ENCODE measurements around the gene GRB10.

The GRB10 gene

GRCh38 chr7:50667338-50667737 lies 115.4 kb downstream of the GRB10 start:
- no peak for DNase-seq

DNA sequence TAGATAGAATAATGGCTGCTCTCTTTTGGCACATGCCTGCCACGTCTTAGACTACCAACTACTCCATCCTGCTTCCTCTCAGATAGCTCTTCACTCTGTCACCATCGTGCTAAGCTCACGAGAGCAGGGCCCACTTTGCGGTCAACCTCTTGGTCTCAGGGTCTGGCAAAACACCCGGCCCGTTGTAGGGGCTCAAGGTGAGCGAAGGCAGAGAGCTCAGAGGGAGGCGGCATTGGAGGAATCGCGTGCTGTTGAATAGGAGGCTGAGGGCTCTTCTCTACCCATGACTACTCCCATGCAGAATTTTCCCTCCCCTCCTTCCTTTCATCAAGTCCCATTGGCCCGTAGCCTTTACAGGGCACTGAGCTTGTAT lies 116.6 kb downstream of the GRB10 start:
- DNase-seq = no peak

DNA sequence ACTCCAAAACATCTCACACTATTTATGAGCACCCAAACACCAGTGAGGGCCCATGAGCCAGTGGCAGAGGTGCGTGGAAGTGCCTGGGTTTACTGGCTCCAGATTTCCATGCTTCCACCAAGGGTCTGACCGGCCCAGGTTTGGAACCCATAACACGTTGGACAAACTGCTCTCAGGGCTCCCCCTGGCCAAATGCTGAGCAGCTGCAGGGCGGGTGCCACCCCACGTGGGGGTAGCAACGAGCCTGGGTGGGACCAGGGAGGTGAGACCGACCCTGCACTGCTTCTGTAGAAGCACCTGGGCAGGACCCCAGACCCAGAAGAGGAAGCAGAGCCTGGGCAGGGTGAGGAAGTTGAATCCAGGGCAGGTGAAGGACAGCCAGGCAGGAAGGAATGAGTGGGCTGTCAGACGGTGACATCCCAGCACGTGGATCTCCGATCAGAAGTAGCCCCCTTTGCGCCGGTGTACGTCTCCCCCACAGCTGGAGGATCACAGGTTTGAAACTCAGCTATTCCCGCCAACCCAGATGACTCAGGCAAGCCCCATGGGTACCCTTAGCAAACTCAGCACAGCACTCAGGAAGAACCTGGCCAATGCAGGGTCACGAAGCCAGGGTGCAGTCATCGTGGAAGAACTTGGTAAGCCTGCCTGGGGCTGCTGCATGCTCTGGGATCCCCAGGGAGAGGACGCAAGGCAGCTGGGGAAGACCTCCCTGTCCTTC lies 117.1 kb downstream of the GRB10 start:
- no peak for DNase-seq

- no peak for DNase-seq
Observed at GRCh38 chr7:50664937-50665336, 117.8 kb downstream of the GRB10 start.

- DNase-seq = no peak
Observed at GRCh38 chr7:50664461-50664922, 118.2 kb downstream of the GRB10 start.

DNA sequence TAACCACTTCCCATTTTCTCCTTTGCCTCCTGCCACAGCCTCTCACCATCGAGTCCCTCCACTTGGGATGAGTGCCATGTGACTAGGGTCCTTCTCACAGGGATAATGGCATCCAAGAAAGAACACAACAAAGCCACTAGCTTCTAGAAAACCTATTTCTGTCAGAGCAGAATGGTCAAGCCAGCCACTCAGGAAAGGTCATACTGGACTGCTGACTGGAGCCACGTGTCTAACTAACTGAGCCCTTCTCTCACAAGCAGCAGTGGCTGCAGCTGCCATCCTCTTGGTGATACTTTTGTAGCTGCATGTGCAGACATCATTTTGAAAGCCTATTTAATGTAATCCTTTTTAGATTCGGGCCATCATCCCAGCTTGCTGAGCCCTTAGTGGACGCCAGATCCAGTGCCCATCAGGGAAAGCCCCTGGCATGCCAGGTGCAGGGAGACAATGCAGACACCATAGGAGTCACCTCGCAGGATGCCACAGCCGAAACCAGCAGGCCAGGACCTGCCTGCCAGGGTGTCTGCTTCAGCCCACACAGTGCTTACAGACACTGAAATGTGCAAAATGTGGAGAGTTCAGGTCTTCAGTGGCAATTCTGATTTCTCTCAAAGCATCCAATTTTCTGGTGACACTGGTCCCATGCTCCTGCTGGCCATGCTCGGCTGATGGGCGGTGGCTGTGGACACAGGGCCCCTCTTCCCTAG lies 119.1 kb downstream of the GRB10 start:
- DNase-seq = no peak

DNA sequence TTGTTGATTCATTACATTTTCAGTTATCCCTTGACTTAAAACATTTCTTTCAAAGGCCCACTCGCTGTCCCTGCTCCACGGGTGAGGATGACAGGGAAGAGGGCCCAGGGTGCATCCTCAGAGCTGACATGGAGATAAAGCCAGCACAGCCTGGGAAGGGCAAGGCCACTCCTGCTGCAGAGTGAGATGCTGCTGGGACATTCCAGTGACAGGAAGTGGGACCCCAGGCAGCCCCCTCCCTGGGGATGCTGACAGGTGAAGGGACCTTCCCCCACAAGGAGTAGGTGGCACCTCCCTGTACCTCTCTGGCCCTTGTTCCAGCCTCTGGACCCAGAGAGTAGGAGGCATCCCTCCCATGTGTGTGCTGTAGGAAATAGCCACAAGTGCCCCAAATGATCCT lies 119.7 kb downstream of the GRB10 start:
- no peak for DNase-seq

DNA sequence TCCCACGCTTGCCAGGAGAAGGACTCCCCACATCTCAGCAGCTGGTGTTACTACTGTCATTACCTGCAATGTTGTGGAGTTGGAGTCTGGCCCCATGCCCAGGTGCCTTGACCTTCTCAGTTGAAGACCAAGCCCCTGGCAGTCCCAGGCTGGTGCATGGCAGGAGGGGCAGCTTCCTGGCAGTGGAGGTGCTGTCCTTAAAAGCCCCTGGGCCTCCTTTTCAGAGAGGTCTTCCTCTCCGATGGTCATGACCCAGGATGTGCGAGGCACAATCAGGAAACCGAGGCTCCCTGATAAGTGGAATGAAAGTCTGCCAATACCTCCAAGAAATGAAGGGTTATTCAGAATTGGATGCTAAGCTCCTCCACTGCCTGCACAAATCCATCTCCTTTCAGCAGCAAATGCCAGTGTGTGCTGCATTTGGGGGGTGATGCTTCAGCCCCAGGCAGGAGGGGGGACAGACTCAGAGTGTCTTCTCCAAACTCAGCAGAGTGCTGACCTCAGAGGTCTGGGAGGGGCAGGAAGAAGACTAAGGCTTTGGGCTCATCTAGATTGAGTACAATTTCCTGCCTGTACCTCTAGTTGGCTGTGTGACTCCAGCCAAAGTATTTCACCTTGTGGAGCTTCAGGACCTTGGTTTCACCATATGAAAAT lies 120.5 kb downstream of the GRB10 start:
- no peak for DNase-seq

DNA sequence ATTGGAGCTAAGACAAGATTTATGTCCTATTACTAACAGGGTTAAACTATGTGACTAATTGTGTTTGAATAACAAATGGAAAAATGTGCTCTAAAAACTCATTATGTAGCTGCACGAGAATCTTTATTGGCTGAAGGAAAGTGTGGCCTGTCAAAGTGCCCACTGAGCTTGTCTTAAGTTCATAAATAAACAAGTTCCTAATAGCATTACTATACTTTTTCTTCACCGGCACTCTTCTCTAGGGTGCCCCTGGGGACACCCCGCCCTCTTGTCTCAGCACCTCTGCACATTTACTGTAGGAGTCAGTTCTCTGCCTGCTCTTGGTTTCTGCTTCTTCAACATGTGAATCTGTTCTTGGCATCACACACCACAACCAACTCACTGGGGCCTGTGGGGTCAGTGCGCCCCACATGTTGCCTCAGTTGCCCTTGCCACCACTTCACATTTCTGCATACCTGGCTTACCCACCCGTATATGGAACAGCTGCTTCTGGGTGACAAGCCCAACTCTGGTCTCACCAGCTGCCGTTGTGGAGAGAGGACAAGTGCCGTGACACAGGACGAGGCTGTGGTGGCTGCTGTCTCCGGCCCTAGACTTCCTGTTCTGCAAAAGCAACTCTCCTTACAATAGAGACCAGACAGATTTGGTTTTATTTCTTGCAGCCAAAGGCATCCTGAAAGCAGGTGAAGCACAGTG lies 121.2 kb downstream of the GRB10 start:
- peak in 1 of 2 donors; percentile 23 for DNase-seq

DNA sequence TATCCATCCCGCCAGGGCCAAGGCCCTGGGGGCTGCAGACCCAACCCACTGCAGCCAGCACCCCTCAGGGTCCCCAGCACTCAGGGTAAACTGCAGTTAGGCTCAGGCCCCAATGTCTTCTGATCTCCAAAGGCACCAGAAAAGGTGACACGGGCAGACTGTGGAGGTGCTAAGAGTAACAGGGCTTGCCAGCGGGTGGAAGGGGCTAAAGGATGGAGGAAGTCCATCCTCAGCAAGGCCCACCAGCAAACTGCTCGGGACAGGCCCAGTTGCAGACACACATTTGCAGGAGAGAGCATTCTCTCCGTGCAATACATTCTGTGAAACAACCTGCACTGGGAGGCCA lies 121.9 kb downstream of the GRB10 start:
- no peak for DNase-seq

DNA sequence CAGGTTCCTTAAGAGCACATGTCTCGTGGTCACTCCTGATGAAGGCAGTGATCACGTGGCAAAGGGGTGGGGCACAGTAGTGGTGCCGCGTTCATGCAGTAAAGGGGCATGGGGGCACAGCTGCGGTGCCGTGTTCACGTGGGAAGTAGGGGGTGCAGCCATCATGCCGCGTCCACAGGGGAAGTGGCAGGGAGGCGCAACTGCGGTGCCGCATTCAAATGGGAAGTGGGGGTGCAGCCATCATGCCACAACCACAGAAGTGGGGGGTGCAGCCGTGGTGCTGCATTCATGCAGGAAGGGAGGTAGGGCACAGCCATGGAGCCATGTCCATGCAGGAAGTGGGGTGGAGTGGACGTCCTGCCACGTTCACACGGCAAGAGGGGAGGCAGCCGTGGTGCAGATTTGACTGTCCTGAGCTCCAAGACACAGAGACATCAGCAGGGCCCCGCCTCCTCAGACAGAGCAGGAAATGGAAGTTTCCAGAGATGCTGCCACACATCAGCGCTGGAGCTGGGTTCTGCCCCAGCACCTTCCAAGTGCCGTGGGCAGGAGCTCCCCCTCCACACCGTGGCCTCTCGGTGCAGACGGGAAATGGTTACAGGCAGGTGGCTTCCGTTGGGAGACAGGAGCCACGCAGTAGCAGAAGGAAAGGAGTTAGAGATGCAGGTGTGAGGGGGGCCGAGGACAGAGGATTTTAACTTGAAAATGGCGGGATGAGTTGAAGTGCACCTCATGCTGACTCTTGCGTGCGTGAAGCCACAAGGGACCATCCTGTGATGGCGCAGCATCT lies 122.5 kb downstream of the GRB10 start:
- peak; percentile 31 to 33 for DNase-seq

GRCh38 chr7:50659329-50659965 lies 123.2 kb downstream of the GRB10 start:
- no peak for DNase-seq

DNA sequence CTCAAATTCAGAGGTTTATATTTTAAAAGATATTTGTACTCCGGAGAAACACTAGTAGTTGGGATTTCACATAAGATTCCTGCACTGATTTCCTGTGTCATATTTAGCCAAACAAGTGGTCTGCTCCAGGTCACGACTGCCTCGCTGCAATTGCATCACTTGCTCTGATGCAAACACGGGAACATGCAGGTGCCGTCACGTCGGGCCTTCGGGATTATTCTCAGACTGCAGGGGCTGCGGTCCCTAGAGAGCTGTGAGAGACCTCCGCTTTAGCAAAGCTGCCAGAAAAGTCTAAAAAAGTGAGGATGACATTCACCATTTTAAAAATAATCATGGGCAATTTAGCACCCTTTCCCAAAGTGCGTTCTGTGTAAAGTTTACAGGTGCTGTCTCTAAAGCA lies 124.0 kb downstream of the GRB10 start:
- DNase-seq = no peak

DNA sequence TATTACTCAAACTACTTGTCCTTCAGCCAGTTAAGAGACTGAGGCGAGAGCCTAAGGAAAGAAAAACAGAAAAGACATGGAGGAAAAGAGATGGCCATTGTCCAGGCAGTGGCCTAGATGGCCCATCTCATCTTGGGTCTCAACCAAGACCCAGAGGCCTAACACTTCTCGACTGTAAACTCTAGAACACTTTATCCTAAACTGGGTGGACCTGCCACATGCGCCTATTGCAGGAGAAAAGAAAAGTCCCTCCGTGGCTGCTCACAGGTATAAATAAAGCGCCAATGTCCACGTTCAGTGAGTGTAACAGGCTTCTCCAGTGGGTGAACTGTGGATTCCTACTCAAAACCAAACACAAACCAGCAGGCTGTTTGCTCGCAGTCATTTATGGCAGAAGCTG lies 124.8 kb downstream of the GRB10 start:
- no peak for DNase-seq

GRCh38 chr7:50657341-50657873 lies 125.3 kb downstream of the GRB10 start:
- DNase-seq = no peak

GRCh38 chr7:50656141-50656895 lies 126.4 kb downstream of the GRB10 start:
- no peak for DNase-seq

GRCh38 chr7:50655490-50655889 lies 127.2 kb downstream of the GRB10 start:
- DNase-seq = no peak

DNA sequence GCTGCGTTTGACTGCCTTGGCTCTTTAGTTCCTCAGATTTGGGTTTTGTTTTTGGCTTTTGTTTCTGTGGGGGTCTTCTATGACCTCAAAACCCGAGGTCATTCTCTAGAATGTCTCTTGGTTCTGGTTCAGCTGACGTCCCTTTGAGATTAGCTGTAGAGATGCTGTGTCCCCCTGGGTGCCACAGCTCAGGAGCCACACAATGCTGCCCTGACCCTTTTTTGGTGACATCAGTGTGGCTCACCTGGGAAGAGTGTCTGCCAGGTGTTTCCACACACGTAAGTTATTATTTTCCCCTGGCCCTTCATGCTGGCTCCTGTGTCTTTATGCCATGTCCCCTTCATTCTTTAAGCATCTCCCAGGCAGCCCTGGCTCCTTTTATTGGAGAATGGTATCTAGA lies 127.7 kb downstream of the GRB10 start:
- DNase-seq = no peak

DNA sequence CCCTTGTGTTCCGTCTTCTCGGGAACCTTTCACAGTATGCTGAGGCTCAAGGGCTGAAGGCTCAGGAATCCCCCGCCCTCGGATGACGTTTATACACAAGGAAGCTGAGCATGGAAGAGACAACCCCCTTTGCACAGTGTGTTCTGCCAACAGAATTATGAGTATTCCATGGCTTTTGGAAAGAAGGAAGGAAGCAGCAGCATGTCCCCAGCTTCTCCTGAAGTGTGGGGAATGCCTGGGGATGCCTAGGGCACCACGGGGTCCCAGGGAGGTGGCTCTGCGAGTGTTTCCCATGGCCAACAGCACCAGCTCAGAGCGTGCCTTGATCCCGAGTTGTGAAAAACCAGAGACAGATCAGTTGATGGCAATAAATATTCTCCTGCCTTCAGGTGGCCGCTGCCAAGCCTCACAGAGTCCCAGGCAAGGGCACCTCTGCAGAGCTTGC lies 128.7 kb downstream of the GRB10 start:
- peak in 1 of 2 donors; percentile 50 for DNase-seq

DNA sequence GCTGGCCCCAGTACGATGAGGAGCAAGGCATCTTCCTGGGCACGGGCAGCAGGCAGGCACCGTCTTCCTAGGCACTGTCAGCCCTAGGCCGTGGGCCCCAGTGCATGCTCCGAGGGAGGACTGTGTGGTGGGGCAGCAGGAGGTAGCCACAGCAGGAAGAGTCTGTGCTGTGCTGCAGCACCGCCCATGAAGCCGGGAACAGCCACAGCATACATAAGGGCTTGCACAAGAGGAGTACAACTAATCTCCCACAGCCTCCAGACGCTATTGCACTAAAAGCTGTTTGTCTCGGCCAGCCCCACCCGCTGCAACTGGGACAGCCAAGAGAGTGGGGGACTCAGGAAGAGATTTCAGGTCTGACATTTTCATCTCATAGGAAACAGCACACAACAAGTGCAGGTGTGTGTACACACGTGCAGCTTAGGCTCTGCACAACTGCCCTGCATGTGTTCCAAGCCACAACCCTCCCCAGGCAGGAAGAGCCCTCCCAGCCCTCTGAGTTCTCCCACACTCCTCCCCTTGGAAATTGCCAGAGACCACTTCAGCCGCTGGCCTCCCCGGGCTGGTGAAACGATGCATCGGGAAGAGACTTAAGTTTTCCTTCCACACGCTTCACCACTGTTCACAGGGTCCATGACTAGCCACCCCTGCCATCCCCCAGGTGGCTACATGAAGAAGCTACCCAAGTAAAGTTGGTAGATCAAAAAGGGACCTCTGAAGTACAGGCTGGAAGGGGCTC lies 129.4 kb downstream of the GRB10 start:
- DNase-seq = peak; percentile 27 to 59

All from inflammatory macrophage treated with lipopolysaccharide for 1 hour (primary cell).